K562 (cell line): ENCODE data around the gene MYOG. TPM values are rescaled to one million over a fixed set of nuclear protein-coding genes. Genes with fewer than 3 reads are reported as not detected.

Experiments used
- ATAC-seq: fragments of 200-7000 bp; cut with Tn5 transposase; 3 replicates; pipeline ENCODE4 v1.9.1; 2020; ENCODE audit warnings: moderate library complexity
- BruUV-seq: library from RNA; stranded (reverse); fragments of 400-500 nt; replicated peaks from 2 replicates; lab custom pipeline; 2021; lab: Mats Ljungman, UMichigan
- CTCF ChIA-PET: fragments of 300-600 bp; formaldehyde crosslinking; extraction: SDS; loops from one replicate; lab custom pipeline; 2021; ENCODE audit warnings: low intra/inter-chr PET ratio; lab: Yijun Ruan, JAX
- POLR2A ChIA-PET: fragments of 300-600, 350-650 bp; sonication (Branson Sonifier 250); formaldehyde crosslinking; extraction: SDS; loops from one replicate; lab custom pipeline; 2021; ENCODE audit warnings: antibody characterized with exemption, inconsistent platforms; lab: Yijun Ruan, JAX
- DNase-seq, 4 experiments: peaks; one replicate each; pipeline versions ENCODE4 v3.0.0 to v3.0.0-alpha.2; 2011 to 2018; ENCODE audit warnings: low spot score in 3 of 4, mixed read lengths in 3 of 4; ENCODE audit errors: extremely low read depth in 1 of 4
- FAIRE-seq: peaks from 2 replicates; lab custom pipeline; 2011; peaks lifted over from hg19 to GRCh38; lab: Jason Lieb, UNC
- H2AFZ ChIP-seq: 2 replicates; pipeline ENCODE4 v1.6.0; 2011; ENCODE audit warnings: low read depth, low read length, control low read depth, inconsistent platforms
- H3K27ac ChIP-seq: fragments of 200-600 bp; 3 replicates; pipeline ENCODE4 v1.8.0; 2011; ENCODE audit warnings: low read depth, mild to moderate bottlenecking, control low read depth, inconsistent platforms, low read length, moderate library complexity, mixed read lengths; ENCODE audit errors: extremely low read depth
- H3K27me3 ChIP-seq, 2 experiments: fragments of 300-600 bp in 1 of 2; 2 replicates in 1 of 2; 3 replicates in 1 of 2; pipeline versions ENCODE4 v1.6.0 to v1.8.0; 2011; ENCODE audit warnings: inconsistent platforms in 2 of 2, low read length in 2 of 2, mild to moderate bottlenecking in 1 of 2, mixed read lengths in 1 of 2, moderate library complexity in 1 of 2; ENCODE audit not compliant: control insufficient read depth in 2 of 2, insufficient read depth in 2 of 2
- H3K36me3 ChIP-seq: fragments of 300-600 bp; 3 replicates; pipeline ENCODE4 v1.8.0; 2011; ENCODE audit warnings: mild to moderate bottlenecking, low read length, inconsistent platforms; ENCODE audit not compliant: control insufficient read depth, insufficient read depth
- H3K4me1 ChIP-seq, 2 experiments: fragments of 200-600 bp in 1 of 2; replicated peaks in 1 of 2; 2 replicates in 1 of 2; 3 replicates in 1 of 2; pipeline versions ENCODE4 v1.5.1 to v1.8.0; 2011; ENCODE audit warnings: inconsistent platforms in 2 of 2, low read length in 2 of 2, mild to moderate bottlenecking in 1 of 2, mixed read lengths in 1 of 2, moderate library complexity in 1 of 2; ENCODE audit not compliant: control insufficient read depth in 2 of 2, insufficient read depth in 2 of 2
- H3K4me2 ChIP-seq: 2 replicates; pipeline ENCODE4 v1.6.1; 2011; ENCODE audit warnings: low read length, control low read depth, inconsistent platforms, mixed read lengths; ENCODE audit not compliant: insufficient read depth
- H3K4me3 ChIP-seq: fragments of 200-600 bp; sonication (generic), shearing (Covaris generic); 2 replicates; pipeline ENCODE4 v1.5.1; 2016; ENCODE audit warnings: control low read depth, inconsistent platforms
- H3K79me2 ChIP-seq: fragments of 200-600 bp; 3 replicates; pipeline ENCODE4 v1.8.0; 2011; ENCODE audit warnings: low read length, inconsistent platforms; ENCODE audit not compliant: control insufficient read depth, insufficient read depth
- H3K9ac ChIP-seq, 2 experiments: 2 replicates each; pipeline versions ENCODE4 v1.6.0 to v1.6.1; 2011; ENCODE audit warnings: low read depth in 2 of 2, low read length in 2 of 2, control low read depth in 1 of 2, inconsistent platforms in 1 of 2, mild to moderate bottlenecking in 1 of 2, mixed read lengths in 1 of 2; ENCODE audit not compliant: insufficient read depth in 1 of 2
- H3K9me1 ChIP-seq: one replicate; pipeline ENCODE4 v1.6.0; 2011; ENCODE audit warnings: inconsistent platforms, mild to moderate bottlenecking, low read length, moderate library complexity; ENCODE audit not compliant: control insufficient read depth, insufficient read depth
- H3K9me3 ChIP-seq: replicated peaks from 2 replicates; pipeline ENCODE4 v1.5.1; 2011; ENCODE audit warnings: low read depth, low read length, inconsistent platforms; ENCODE audit not compliant: control insufficient read depth, insufficient read depth
- H4K20me1 ChIP-seq: replicated peaks from 2 replicates; pipeline ENCODE4 v1.6.1; 2011; ENCODE audit warnings: low read length, inconsistent platforms, mixed read lengths; ENCODE audit not compliant: control insufficient read depth, insufficient read depth
- LEF1 ChIP-seq: fragments of 450-650 bp; IDR thresholded peaks from 2 replicates; pipeline ENCODE4 v1.6.1; 2016; ENCODE audit warnings: mild to moderate bottlenecking
- POLR2AphosphoS2 ChIP-seq: IDR thresholded peaks from 2 replicates; pipeline ENCODE4 v1.6.1; 2012; ENCODE audit warnings: low read length, improper control_type of control experiment
- PRDM10 ChIP-seq: fragments of 450-650 bp; IDR thresholded peaks from 2 replicates; pipeline ENCODE4 v1.6.1; 2018; ENCODE audit not compliant: partially characterized antibody
- WGBS: fragments of 100-300 bp; shearing (Covaris generic); methylation state at CpG from one replicate; pipeline ENCODE4 v1.1.6; 2016; ENCODE audit warnings: low coverage, mixed read lengths; ENCODE audit not compliant: insufficient coverage; ENCODE audit errors: missing lambda C conversion rate; 5-methylcytosine and 5-hydroxymethylcytosine counted together
- in situ Hi-C: fragments of 300-500 bp; cut with MboI; formaldehyde crosslinking; loops from 4 replicates; pipeline ENCODE4 v1.15.0; 2018; ENCODE audit warnings: inconsistent platforms, mixed read lengths
- intact Hi-C: fragments of 100-400 bp; cut with micrococcal nuclease; formaldehyde crosslinking; loops from 2 replicates; pipeline ENCODE4 v1.14.2; 2022
- polyA plus RNA-seq, 8 experiments: library from polyadenylated mRNA; depleted of rRNA in 4 of 8; stranded (reverse) in 5 of 8; unstranded in 3 of 8; fragments of >200 nt; fragmentation: Nextera tagmentation in 2 of 8; fragmentation: Illumina TruSeq in 1 of 8; extraction: Ambion mirVana in 2 of 8; extraction: Trizol in 1 of 8; gene quantifications; 2 replicates each; pipeline versions ENCODE4 v1.2.1 to v1.2.3, GENCODE V29; 2011 to 2014; ENCODE audit warnings: inconsistent platforms in 1 of 8, missing spikeins in 1 of 8
- total RNA-seq, 7 experiments: library from RNA; depleted of rRNA in 6 of 7; stranded (reverse); fragments of >200 nt in 6 of 7; fragmentation: Illumina TruSeq in 2 of 7; extraction: Trizol in 2 of 7; gene quantifications; 2 replicates each; pipeline versions ENCODE4 v1.2.1 to v1.2.3, GENCODE V29; 2011 to 2021; ENCODE audit warnings: low replicate concordance in 1 of 7

MYOG gene
- total and polyA plus RNA-seq, 9 of the 15 experiments (the other 6 are each of a cell fraction or from before 2014, with no cell fraction given): not detected

GRCh38 chr1:203103829-203104495 is 18.1 kb upstream of the MYOG start:
- Histone ChIP-seq H2AFZ (no peak overlapping the region), H3K27me3 (peaks cover 13 to 23% of the 10 kb centered on the region in 2 experiments; a peak in 4 of 5 replicates), H3K27ac (no peak overlapping the region), H3K79me2 (no peaks in the 10 kb centered on the region), H3K9me1 (no peaks in the 10 kb centered on the region), H3K4me1 (no peaks in the 10 kb centered on the region), H3K4me3 (no peak overlapping the region), H3K4me2 (no peak overlapping the region), H3K9ac (no peak overlapping the region), H3K9me3 (no peaks in the 10 kb centered on the region), H4K20me1 (no peaks in the 10 kb centered on the region), H3K36me3 (no peaks in the 10 kb centered on the region)
- 3% methylated on average over 6 of the region's 6 CpGs for WGBS
- CTCF ChIA-PET: no interaction called here
- TF ChIP-seq PRDM10: no peak
- no peak for TF ChIP-seq LEF1
- TF ChIP-seq POLR2AphosphoS2: no peak
- DNase-seq (no peak), ATAC-seq (no peak), FAIRE-seq (no peak)
- in situ Hi-C loops: no loop called here
- POLR2A ChIA-PET: interaction anchor here (0.6 kb wide), 1 partner anchor 14 kb away, joined by 4 read pairs; no protein-coding TSS in a partner anchor
- BruUV-seq: no TSS peak
- intact Hi-C loops: no loop called here
